SU-DHL-6 (cell line): ENCODE measurements around the gene LPAR1.

ENCODE experiments used
- H2AFZ ChIP-seq: fragments of 200-600 bp; sonication (generic); 2 replicates; pipeline ENCODE4 v1.6.1; 2014; ENCODE audit warnings: low read depth, mild to moderate bottlenecking, moderate library complexity, mixed read lengths, antibody characterized with exemption, low read length; ENCODE audit not compliant: severe bottlenecking
- H3F3A ChIP-seq: fragments of 200-600 bp; shearing (Covaris generic); 2 replicates; pipeline ENCODE4 v1.6.0; 2016; ENCODE audit warnings: antibody characterized with exemption, mild to moderate bottlenecking; ENCODE audit not compliant: insufficient read depth
- H3K27ac ChIP-seq: fragments of 200-600 bp; sonication (generic); 2 replicates; pipeline ENCODE4 v1.5.1; 2016; ENCODE audit warnings: low read depth, mild to moderate bottlenecking, low read length, moderate library complexity, mixed read lengths
- H3K27me3 ChIP-seq: fragments of 200-600 bp; sonication (generic), shearing (Covaris generic); 2 replicates; pipeline ENCODE4 v1.6.0; 2014; ENCODE audit warnings: mild to moderate bottlenecking, low read length
- H3K36me3 ChIP-seq: fragments of 200-600 bp; sonication (generic); 2 replicates; pipeline ENCODE4 v1.6.1; 2014; ENCODE audit warnings: mild to moderate bottlenecking, low read length, mixed read lengths
- H3K4me2 ChIP-seq: fragments of 300-600, 200-600 bp; shearing (Covaris generic), sonication (generic); 2 replicates; pipeline ENCODE4 v1.6.0; 2014; ENCODE audit warnings: low read length, low read depth, mild to moderate bottlenecking; ENCODE audit not compliant: poor library complexity, severe bottlenecking
- H3K4me3 ChIP-seq: fragments of 200-600 bp; sonication (generic); 2 replicates; pipeline ENCODE4 v1.5.1; 2014; ENCODE audit warnings: antibody characterized with exemption, low read length, mild to moderate bottlenecking, mixed read lengths; ENCODE audit not compliant: insufficient read depth, poor library complexity, severe bottlenecking
- H3K79me2 ChIP-seq: fragments of 200-600 bp; sonication (generic); 2 replicates; pipeline ENCODE4 v1.6.1; 2014; ENCODE audit warnings: mild to moderate bottlenecking, low read length, moderate library complexity; ENCODE audit not compliant: insufficient read depth
- H3K9ac ChIP-seq: fragments of 200-600 bp; sonication (generic); 2 replicates; pipeline ENCODE4 v1.7.0; 2014; ENCODE audit warnings: mild to moderate bottlenecking, low read length
- H3K9me2 ChIP-seq: fragments of 200-600 bp; sonication (generic); replicated peaks from 2 replicates; pipeline ENCODE4 v1.6.1; 2014; ENCODE audit warnings: low read length; ENCODE audit not compliant: insufficient read depth
- H3K9me3 ChIP-seq: fragments of 200-600 bp; sonication (generic); 2 replicates; pipeline ENCODE4 v1.6.1; 2014; ENCODE audit warnings: low read length, mixed read lengths; ENCODE audit not compliant: insufficient read depth
- H4K20me1 ChIP-seq: fragments of 200-600 bp; sonication (generic); 2 replicates; pipeline ENCODE4 v1.6.1; 2014; ENCODE audit warnings: low read depth, mild to moderate bottlenecking, antibody characterized with exemption, low read length, moderate library complexity, mixed read lengths
- CTCF ChIP-seq: fragments of 200-600 bp; sonication (generic); IDR thresholded peaks from one replicate; pipeline ENCODE4 v1.5.1; 2017; ENCODE audit warnings: antibody characterized with exemption, mild to moderate bottlenecking, low read length, moderate library complexity; ENCODE audit not compliant: insufficient read depth, poor library complexity, severe bottlenecking
- EZH2phosphoT487 ChIP-seq: fragments of 200-600 bp; sonication (generic), shearing (Covaris generic); conservative IDR thresholded peaks from 2 replicates; pipeline ENCODE4 v1.6.1; 2018; ENCODE audit warnings: mild to moderate bottlenecking, antibody characterized with exemption, low read length, moderate library complexity, mixed read lengths

Gene LPAR1

GRCh38 chr9:110995420-110996340 is 42.6 kb downstream of the LPAR1 start:
- no peak overlapping the region for H3K9ac ChIP-seq
- no peaks in the 10 kb centered on the region for H4K20me1 ChIP-seq
- H2AFZ ChIP-seq, result no peak overlapping the region
- no peaks in the 10 kb centered on the region for H3K27me3 ChIP-seq
- TF ChIP-seq EZH2phosphoT487 (no peak), CTCF (no peak)
- no peaks in the 10 kb centered on the region for H3F3A ChIP-seq
- no peaks in the 10 kb centered on the region for H3K9me2 ChIP-seq
- no peak overlapping the region for H3K27ac ChIP-seq
- no peaks in the 10 kb centered on the region for H3K9me3 ChIP-seq
- H3K79me2 ChIP-seq, result no peaks in the 10 kb centered on the region
- no peaks in the 10 kb centered on the region for H3K36me3 ChIP-seq
- no peak overlapping the region for H3K4me2 ChIP-seq
- H3K4me3 ChIP-seq, result no peak overlapping the region

GRCh38 chr9:110994771-110995241 is 43.5 kb downstream of the LPAR1 start:
- no peaks in the 10 kb centered on the region for H3K9me3 ChIP-seq
- H3K36me3 ChIP-seq, result no peaks in the 10 kb centered on the region
- H3K9ac ChIP-seq, result no peak overlapping the region
- H3K9me2 ChIP-seq, result no peaks in the 10 kb centered on the region
- H3K79me2 ChIP-seq, result no peaks in the 10 kb centered on the region
- no peaks in the 10 kb centered on the region for H3K27me3 ChIP-seq
- no peak overlapping the region for H3K4me3 ChIP-seq
- H3F3A ChIP-seq, result no peaks in the 10 kb centered on the region
- H4K20me1 ChIP-seq, result no peaks in the 10 kb centered on the region
- TF ChIP-seq CTCF (no peak), EZH2phosphoT487 (no peak)
- H3K27ac ChIP-seq, result no peak overlapping the region
- H3K4me2 ChIP-seq, result no peak overlapping the region
- H2AFZ ChIP-seq, result no peak overlapping the region

- TF ChIP-seq EZH2phosphoT487 (no peak), CTCF (no peak)
- no peak overlapping the region for H3K9ac ChIP-seq
- H3K4me3 ChIP-seq, result no peak overlapping the region
- no peaks in the 10 kb centered on the region for H3K36me3 ChIP-seq
- H3K27me3 ChIP-seq, result no peaks in the 10 kb centered on the region
- no peaks in the 10 kb centered on the region for H4K20me1 ChIP-seq
- H3K27ac ChIP-seq, result no peak overlapping the region
- no peak overlapping the region for H3K4me2 ChIP-seq
- no peaks in the 10 kb centered on the region for H3F3A ChIP-seq
- H3K9me3 ChIP-seq, result no peaks in the 10 kb centered on the region
- no peaks in the 10 kb centered on the region for H3K9me2 ChIP-seq
- H3K79me2 ChIP-seq, result no peaks in the 10 kb centered on the region
- H2AFZ ChIP-seq, result no peak overlapping the region
Measured at GRCh38 chr9:110990481-110990880, 47.8 kb downstream of the LPAR1 start.
